HG03025 (cell line): ENCODE results near the gene FGD3.

Experiments used
- ATAC-seq: cut with Tn5 transposase; IDR thresholded peaks from one replicate; pipeline ENCODE4 v1.9.1; 2021; ENCODE audit warnings: mild to moderate bottlenecking, moderate library complexity; ENCODE audit not compliant: unreplicated experiment, low FRiP score

The FGD3 gene

GRCh38 chr9:93025736-93026135 lies 78.4 kb downstream of the FGD3 start:
- ATAC-seq: no peak

- ATAC-seq: no peak
Measured at GRCh38 chr9:93026640-93027039, 79.3 kb downstream of the FGD3 start.

DNA sequence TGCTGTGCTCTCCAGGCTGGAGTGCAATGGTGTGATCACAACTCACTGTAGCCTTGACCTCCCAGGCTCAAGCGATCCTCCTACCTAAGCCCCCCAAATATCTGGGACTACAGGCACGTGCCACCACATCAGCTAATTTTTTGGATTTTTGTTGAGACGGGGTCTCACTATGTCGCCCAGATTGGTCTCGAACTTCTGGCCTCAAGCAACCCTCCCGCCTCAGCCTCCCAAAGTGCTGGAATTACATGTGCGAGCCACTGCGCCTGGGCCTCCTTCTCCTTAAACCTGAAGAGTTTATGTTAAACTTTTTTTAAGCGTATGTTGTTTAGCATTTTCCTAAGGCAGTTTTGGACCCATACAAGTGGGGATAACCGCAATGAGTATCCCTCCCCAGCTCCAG lies 80.4 kb downstream of the FGD3 start:
- no peak for ATAC-seq

DNA sequence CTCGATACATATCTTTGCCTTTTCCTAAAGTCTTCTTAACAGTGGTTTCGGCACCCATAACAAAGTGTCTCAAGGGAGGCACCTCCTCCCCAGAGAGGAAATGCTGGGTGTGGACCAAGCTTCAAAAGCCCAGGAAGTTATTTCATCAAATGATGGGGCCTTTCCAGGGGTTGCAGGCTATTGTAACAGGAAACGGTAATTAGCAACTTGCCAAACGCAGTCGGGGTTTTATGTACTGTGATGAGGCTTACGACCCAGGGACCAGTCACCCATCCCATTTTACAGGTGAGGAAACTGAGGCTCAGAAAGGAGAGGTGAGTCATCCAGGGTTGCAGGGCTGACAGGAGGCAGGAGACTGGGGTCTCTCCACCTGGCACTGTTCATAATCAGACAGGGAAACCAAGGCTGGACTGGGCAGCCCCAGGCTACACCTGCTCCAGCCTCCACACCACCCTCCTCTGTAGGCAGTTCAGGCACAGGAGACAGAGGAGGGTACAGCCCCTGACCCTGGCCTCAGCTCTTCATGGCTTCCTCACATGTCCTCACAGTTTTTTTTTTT lies 81.2 kb downstream of the FGD3 start:
- ATAC-seq: no peak

GRCh38 chr9:93030642-93031628 lies 83.6 kb downstream of the FGD3 start:
- ATAC-seq: no peak

- ATAC-seq: no peak
Measured at GRCh38 chr9:93031629-93032430, 84.5 kb downstream of the FGD3 start.

DNA sequence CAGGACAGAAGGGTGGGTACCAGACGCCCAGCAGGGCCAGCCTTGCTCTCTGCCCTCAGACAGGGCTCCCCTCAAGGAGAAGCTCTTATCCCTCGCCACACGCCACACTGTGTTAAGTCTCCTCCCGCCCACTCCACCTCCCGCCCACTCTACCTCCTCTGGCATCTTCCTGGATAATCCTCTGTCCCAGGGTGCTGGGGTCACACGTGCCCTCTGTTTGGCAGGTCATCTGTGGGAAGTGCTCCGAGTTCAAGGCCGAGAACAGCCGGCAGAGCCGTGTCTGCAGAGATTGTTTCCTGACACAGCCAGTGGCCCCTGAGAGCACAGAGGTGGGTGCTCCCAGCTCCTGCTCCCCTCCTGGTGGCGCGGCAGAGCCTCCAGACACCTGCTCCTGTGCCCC lies 85.2 kb downstream of the FGD3 start:
- ATAC-seq: no peak

DNA sequence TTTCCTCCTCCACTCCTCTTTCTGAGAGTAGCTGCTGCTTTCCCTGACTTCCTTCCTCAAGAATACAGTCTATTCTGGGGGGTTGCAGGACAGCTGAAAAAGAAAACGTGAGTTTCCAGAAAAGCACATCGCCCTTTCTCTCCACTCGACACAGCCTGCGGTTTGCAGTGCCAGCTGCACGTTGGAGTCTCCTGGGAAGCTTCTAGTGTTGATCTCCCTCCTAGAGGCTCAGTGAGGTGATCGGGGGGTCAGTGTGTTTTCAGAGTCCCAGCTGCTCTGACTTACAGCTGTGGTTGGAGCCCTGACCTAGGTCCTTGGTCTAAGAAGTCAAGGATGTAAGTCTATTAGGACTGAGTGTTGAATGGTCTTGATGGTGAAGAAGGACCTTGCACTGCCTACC lies 86.2 kb downstream of the FGD3 start:
- no peak for ATAC-seq

- no peak for ATAC-seq
Measured at GRCh38 chr9:93035106-93035660, 87.9 kb downstream of the FGD3 start.

GRCh38 chr9:93035821-93036351 lies 88.6 kb downstream of the FGD3 start:
- ATAC-seq: no peak

GRCh38 chr9:93036887-93037475 lies 89.7 kb downstream of the FGD3 start:
- no peak for ATAC-seq

DNA sequence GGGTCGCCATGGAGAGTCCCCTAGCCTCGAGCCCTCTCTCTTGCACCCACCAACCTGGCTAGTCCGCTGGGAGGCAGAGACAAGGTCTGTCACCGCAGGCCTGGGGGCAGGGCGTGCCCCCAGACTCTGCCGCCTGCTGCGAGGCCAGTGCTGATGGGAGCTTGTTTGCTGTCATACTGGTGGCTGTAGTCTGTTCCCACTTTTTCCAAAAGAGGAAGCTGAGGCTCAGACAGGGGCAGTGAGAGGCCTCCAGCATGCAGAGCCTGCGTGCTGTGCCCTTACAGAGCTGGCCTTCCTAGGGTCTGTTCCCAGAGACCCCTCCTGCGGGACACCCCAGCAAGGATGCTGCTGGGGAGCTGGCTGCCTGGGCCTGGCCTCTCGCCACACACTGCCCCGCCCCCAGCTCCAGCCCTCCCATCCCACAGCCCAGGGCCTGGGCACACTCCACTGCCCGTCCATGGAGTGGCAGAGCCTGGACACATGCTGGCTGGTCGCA lies 90.2 kb downstream of the FGD3 start:
- no peak for ATAC-seq

DNA sequence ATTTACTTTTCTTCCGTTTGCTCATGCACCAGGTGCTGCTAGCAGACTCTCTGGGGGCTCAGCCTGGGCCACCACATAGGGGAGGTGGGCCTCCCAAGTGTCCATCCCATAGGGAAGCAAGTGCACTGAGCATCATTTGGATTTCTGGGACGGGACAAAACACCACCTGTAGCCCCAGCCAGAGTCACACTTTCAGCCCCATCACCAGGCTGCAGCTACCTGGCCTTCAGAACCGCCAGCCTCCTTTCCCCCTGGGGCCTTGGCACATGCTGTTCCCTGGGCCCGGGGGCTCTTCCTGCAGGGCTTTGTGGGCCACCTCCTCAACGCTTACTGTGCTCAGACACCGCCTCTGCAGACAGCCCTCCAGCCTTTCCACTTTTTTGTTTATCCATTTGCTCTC lies 91.6 kb downstream of the FGD3 start:
- no peak for ATAC-seq

- no peak for ATAC-seq
Measured at GRCh38 chr9:93039456-93039855, 92.1 kb downstream of the FGD3 start.

DNA sequence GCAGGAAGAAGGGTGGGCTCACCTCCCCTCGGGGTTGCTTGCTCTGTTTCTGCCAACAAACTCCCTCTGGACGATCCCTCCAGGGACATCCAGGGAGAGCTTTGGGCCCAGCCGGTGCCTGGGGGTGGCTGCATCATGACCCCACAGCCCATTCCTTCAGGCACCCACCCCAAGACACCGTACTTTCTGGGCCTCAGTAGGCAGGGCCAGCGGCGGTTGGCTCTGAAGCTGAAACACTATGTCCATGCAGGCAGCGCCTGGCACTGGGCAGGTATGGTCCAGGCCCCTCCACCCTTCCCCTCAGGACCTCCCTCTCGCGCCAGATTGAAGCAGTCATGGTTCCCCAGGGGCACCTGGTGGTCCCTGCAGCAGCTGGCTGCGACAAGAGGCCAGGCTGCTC lies 92.7 kb downstream of the FGD3 start:
- ATAC-seq: no peak

- no peak for ATAC-seq
Measured at GRCh38 chr9:93040409-93040808, 93.1 kb downstream of the FGD3 start.

DNA sequence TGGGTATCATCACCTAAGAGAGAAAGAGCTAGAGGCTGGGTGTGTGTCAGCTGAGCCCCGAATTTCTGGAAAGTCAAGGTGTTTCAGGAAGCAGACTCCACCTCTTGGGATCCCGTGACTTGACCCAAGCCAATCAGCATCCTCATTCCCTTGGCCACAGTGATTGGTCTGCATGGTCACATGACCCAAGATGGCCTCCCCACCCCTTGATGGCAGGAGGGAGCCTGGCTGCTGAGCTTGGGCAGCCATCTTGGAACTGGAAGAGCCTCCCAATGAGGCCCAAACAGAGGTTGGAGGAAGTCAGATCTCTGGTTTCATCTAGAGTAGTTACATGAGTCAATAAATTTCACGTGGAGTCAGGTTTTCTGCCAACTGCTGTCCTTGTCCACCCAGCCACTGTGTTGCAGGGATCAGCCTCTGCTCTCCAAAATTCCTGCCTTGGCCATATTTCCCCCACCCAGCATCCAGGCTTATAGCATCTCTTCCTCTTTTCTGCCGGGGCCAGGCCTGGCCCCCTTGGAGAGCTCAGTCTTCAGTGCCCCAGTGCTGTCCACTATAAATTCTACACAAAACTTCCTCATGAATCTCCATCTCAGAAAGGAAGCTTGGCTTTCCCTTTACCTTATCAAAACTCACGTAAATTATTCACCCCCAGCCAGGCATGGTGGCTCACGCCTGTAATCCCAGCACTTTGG lies 93.9 kb downstream of the FGD3 start:
- ATAC-seq: no peak

- ATAC-seq: no peak
Measured at GRCh38 chr9:93043122-93043521, 95.8 kb downstream of the FGD3 start.

DNA sequence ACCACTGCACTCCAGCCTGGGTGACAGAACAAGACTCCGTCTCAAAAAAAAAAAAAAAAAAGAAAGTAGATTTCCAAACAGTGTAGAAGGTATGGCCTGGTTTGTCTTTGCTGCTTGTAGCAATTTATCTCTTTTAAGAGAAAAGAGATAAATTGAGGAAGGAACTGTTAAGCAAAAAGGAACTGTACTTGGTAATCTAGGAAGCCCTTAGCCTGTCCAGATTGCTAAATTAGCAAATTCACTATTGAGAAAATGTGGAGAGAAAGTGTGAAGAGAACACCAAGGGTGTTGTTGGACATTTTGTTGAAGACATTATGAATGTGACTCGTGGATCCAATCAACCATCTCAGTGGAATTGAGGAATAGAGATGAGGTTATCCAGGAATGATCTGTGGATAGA lies 98.2 kb downstream of the FGD3 start:
- no peak for ATAC-seq
